Glomerular endothelial cell (primary cell): ENCODE measurements around the gene PHAF1. TPM values are rescaled to one million over a fixed set of nuclear protein-coding genes. Genes with fewer than 3 reads are reported as not detected.

Experiments used
- DNase-seq: peaks from one replicate; pipeline ENCODE4 v3.0.0-alpha.2; 2011; ENCODE audit warnings: low read depth, low spot score; ENCODE audit errors: extremely low read depth
- total RNA-seq: library from RNA; depleted of rRNA; stranded (reverse); fragments of >200 nt; gene quantifications from 2 replicates; pipeline ENCODE4 v1.2.3, GENCODE V29; 2015

Gene PHAF1
- total RNA-seq, 1 donor from 2014 or later = 23.6 TPM

DNA sequence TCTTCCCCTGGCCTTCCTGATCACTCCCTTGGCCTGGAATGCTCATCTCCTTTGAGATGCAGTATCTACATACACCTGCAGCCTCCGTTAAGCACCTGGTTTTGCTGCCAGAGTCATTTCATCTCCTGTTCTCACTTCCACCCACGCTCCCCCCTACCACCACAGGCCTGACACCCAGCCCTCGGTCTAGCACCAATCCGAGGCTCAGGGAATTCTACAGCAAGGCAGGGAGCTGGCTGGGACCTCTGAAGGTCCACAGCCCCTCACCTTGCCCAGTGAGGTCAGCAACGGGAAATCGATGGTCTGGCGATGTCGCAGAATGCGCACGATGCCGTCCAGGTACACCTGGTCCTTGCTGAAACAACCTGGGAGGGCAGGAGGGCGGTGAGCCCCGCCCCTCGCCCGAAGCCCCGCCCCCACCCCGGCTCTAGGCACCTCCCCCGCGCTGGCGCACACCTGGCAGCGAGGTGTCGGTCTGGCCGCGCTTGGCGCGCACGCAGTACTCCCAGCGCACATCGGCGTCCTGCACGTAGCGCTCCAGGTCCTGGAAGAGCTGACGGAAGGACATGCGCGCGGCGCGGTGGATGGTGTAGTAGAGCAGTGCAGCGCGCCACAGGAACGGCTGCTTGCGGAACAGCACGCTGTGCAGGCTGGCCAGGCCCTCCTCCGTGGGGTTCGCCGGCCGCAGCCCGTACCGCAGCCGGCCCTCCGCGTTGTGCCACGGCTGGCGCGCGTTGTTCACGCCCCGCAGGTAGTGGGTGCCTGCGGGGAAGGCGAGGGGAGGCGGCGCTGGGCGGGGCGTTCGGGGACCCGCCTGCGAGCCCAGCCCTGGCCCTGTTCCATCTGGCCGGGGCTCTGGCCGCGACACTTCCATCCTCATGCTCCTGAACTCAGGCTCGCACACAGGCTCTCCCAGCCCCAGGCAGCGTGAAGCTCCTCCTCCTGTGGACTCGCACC lies 68.3 kb downstream of the PHAF1 start:
- DNase-seq = no peak

DNA sequence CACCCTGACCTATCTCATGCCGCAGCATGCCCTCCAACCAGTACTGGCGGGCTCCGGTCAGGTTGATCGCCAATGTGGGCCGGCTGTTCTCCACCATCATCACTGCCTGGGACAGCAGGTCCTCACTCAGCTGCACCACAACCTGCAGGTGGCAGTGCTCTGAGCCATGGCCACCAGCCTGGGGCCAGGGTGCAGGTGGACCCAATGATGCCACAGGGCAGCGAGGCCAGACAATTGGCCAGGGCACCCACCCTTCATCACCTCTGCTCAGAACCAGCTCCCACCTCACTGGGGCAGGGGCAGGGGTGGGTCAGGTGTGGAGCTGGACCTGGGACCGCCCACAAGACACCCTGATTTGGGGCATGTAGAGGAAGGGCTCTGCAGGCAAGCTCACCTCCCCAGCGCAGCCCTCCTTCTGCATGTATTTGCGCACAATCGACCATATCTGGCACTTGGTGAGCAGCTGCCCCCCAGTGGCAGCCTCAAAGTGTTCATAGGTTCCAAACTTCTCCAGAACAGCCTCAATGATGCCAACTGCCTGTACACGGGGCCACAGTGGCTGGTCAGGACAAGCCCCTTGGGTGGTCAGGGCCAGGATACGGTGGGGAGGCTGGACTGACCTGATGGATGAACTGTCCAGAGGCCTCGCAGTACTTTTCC lies 69.8 kb downstream of the PHAF1 start:
- no peak for DNase-seq

DNA sequence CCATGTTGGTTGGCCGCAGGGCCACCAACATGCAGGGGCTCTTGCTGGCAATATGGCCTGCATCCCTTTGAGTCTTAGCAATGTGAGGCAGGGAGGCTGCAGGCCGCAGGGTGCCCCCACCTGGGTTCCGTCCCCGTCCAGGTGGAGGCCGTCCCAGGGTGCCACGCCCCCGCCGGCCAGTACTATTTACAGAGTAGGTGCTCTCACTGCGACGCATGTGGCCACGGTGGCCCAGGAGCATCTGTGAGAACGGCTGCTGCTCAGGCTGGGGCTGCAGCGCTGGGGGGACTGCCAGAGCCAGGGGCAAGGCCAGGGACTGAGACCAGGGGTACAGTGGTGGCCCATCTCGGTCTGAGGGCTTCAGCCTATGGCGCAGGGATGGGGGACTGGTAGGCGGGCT lies 70.4 kb downstream of the PHAF1 start:
- DNase-seq = no peak

DNA sequence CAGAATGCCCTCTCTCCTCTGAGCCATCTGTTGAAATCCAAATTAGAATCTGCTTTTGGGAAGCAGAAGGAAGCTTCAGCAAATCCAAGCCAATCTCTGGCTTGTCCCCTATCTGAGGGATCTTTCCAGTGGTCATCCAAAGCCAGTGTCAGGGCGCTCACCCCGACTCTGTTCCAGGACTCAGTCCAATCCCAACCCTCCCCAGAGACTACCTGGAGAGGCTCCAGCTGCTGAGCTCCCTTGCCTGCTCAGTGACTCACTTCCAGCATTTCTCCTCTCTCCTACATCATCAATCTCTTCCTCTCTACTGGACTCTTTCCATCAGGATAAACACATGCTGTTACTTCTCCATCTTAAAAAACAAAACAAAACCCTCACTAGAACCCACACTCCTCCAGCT lies 71.6 kb downstream of the PHAF1 start:
- DNase-seq = no peak

DNA sequence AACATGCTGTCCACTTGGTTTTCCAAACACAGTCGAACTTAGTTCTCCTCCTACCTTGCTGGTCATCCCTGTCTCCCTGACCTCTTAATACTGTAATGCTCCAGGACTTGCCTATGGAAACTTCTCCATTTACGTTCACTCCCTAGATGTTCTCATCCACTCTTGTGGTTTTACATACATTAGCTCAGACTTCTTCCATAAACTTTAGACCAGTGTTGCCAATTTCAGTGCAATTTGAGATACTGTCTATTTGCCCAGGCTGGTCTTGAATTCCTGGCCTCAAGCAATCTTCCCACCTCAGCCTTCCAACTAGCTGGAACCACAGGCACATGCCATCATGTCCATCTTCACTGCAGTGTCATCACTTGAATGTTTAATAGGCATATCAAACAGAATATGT lies 72.5 kb downstream of the PHAF1 start:
- DNase-seq = no peak

DNA sequence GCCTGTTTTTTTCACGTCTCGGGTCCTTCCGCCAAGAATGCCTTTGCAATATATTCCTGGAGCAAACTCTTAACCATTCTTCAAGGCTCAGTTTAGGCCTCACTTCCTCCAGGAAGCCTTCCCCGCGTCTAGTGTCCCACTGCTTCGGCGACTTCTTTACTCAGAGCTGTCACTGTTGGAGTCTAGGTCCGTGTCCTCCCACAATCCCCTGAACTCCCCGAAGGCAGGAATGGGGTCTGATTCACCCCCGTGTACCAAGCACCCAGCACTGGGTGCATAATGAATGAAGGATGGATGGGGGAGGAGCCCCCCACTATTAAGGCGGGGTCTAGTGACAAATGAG lies 73.5 kb downstream of the PHAF1 start:
- DNase-seq = no peak

DNA sequence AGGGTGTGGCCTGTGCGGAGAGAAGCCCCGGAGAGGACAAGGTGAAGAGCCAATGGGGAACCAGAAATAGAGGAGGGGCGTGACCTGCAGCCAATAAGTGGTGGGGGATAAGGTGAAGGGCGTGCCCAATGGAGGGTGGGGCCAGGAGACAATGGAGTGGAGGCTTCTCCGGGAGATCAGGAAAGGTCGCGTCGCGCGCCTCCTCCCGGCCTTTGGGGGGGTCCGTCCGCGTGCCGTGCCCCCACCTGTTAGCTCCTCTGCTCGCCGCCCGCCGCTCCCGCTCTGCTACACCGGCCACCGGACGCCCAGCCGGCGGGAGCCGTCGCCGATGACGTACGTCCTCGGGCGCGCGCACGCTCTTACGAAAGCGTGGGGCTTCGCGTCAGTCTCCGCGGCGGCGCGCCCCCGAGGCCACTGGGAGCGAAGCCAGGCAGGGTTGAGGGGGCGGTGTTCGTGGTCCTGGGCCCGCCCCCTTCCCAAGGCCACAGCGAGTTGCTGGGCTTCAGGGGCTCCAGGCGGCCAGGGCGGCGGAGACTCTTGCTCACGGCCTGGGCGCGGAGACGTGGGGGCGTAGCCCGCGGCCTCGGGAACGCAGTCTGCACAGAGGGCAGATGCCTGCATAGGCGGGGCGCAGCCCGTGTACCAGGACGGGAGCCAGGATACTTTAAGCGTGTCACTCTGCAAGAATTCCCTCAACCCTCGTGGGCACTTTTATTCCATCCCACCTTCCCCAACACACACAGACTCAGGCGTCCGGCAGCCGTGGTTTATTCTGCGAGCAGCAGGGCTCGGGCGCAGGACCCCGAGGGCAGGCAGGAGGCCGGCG lies 74.1 kb downstream of the PHAF1 start, which contains the start of gene MATCAP1:
MATCAP1 (minus strand) TSS at position 337 of the 826 bp plus-strand sequence. CDS start 3,353 bp downstream, outside the sequence.
- DNase-seq = peak; percentile 73

DNA sequence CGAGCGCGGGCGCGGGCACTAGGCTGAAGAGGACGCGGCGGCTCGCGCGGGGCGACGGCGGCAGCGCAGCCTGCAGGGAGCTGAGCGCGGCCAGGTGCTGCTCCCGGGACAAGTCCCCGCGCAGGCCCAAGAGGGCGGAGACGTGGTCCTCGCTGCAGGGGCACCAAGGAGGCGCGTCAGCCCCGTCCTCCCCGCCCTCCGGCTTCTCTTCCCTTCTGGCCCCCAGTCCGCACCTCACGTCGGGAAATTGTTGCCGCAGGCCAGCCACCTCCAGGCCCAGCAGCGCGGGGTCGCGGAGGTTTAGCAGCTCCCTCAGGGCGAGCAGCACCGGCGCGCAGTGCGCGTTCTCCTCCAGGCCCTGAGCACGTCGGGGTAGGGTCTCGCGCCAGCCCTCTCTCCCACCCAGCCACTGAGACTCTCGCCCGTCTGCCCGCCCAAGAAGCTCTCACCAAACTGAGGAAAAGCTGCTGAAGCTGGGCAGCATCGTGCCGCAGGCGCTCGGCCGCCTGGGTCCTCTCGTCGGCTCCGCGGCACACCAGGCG lies 74.8 kb downstream of the PHAF1 start:
- DNase-seq = no peak

DNA sequence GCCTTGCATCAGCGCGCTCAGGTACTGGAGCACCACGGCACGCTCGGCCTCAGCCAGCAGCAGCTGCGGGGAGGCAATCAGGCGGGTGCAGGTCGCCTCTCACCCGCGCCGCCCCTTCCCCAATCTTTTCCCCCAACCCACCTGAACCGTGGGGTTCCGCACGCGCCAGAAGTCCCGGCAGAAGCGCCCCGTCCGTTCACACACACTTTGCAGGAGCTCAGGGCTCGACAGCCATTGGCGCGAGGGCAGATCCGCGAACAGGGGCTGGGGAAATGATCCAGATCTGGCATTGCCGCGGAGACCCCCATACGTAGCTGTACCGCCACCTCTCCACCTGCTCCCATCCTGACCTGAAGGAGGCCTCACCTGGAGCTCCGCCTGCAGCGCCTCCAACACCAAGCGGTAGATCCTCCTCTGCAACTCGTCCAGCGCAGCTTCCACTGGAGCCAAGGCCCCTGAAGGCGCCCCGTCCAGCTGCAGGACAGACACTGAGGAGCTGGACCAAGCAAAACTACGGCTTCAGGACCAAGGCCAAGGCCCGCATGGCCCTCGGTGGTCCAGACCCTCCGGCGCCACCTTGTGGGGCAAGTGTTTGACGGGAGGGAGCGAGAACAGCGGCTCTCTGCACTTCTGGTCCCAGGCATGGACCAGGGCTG lies 75.4 kb downstream of the PHAF1 start:
- no peak for DNase-seq

DNA sequence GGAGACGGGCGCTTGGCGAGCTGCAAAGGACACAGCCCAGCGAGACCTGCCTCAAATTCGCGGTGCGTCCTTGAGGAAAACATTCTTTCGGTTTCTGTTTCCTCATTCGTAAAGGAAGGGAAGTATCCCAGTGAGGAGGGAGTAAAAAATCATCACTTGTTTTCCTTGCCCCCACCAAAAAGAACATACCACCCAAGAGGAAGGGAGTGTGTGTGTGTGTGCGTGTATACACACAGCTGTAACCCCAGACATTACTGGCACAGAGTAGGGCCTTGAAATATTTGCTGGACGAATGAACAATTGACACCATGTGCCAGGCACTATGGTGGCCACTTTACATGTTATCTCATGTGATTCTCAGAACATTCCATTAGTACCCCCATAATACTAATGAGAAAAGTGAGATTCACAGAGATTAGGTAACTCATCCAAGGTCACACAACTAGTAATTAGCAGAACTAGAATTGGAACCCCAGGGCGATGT lies 76.0 kb downstream of the PHAF1 start:
- no peak for DNase-seq

DNA sequence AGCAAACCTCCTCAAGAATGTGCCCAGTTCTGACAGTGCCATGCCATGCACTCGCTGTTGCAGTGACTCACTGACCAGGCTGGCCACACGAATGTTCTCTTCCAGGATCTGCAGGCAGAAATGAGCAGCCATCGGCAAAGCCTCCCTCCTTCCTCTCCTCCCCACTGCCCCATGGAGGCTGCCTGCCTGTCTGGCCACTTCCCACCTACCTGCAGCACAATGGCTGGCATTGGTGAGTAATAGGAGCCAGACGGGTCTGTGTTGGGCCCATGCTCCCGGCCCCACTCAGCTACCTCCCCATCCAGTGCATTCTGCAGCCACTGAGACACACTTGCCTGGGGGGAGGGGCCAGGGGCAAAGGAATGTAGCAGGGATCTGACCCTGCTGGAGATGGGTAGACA lies 76.8 kb downstream of the PHAF1 start:
- DNase-seq = no peak

DNA sequence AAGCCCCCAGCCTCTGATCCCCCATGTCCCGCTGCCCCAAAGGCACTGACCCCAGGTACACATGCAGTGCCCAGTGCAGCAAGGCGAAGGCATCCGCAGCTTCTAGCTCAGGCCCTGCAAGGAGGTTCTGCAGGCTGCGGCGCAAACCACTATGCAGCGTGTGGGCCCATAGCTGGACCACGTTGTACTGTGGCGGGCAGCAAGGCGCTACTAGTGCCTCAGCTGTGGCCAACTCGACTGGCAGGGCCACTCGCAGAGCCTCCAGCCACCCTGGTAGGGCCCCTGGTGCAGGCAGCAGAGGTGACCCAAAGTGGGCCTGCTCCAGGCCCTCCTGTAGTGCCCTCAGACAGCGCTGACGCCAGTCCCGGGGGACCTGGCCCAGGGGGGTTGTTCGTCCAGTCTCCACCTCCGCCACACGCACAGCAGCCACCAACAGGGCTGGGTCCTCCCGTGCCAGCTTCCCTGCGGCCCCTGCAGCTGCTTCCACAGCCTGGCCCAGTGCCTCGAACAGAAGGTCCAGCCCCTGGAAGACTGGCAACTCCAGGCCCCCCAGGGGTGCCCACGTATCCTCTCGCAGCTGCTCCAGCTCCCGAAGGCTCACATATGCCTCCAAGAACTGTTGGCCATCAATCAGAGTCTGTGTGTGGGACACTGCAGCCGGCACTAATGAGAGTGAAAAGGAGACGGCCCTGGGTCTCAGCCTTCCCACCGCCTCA lies 77.6 kb downstream of the PHAF1 start:
- no peak for DNase-seq

DNA sequence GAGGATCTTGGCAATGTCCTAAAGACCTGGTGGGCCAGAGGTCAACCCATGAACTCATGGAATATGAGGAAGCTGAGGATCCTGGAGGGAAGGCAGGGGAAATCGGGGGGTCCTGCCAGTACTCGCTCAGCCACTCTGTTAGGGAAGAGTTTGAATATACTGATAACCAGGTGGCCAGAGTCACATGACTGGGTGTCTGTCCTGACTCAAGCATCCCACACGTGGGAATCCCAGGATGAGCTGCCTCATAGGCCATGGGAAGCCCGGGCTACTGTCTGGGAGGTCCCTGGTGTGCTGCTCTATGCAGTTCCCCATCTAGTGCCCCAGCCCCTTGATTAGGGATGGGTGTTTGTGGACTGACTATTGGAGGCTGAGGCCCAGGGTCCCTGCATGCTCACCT lies 78.6 kb downstream of the PHAF1 start:
- no peak for DNase-seq

DNA sequence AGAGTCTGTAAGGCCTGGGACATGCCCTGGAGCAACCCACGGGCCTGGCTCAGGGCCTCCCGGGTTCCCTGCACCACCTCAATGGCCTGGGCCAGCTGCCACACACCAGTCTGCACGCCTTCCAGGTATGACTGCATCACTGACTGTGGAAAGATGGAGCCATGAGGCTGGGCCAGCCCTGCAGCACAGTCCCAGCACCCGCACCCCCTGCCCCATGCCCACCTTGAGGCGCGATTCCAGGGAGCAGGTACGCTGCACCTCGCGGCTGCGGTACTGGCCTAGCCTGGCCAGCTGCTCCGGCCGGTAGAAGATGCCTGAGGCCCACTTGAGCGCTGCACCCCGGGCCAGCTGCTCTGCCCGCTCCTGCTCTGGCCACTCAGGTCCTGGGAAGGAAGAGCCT lies 79.1 kb downstream of the PHAF1 start:
- no peak for DNase-seq

DNA sequence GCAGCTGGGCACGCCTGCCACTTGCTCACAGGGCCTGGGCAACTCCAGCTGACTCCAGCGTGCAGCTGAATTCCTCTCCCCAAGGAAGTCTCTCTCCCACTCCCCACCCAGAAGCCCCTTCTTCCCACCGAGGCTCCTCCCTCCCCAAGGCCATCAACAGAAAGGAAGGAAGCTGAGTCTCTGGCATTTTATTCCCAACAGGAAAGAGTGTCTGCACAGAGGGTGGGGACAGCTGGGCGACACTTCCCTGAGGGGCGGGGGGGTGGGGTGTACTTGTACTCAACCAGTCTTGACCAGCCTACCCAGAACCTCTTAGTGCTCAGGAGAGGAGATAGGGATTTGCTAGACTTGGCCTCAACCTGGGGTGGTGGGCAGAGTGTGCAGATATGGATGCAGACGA lies 80.3 kb downstream of the PHAF1 start, which contains the start of gene EXOC3L1:
EXOC3L1 (minus strand) TSS at position 96 of the 400 bp plus-strand sequence. CDS start 460 bp downstream, outside the sequence.
- no peak for DNase-seq

DNA sequence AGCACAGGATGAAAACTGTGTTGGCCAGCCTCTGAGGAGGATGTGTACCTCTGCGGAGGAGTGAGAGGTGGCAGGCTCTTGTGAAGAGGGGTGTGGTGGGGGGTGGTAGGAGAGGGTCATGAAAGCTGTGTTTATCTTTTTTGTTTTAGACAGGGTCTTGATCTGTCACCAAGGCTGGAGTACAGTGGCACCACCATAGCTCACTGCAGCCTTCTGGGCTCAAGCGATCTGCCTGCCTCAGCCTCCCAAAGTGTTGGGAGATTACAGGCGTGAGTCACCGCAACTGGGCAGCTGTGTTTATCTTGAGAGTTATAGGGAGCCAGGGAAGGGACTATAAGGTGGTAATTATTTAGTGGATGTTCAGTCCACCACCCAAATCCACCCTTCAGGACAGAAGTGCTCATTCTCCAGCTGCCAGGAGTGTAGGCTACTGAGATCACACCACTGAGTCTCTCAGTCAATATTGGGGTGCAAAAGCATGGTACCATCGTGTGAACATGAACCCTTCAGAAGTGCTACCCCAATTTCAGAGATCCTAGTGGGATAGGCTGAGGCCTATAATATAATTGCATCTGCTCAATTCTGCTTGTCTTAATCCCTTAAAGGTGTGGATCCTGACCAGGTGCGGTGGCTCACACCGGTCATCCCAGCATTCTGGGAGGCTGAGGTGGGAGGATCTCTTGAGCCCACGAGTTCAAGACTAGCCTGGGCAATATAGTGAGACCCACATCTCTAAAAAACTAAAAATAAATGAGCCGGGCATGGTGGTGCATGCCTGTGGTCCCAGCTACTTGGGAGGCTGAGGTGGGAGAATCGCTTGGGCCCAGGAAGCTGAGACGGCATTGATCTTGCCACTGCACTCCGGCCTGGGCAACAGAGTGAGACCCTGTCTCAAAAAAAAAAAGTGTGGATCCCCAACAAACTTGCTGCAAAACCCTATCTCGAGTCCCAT lies 81.0 kb downstream of the PHAF1 start:
- no peak for DNase-seq

DNA sequence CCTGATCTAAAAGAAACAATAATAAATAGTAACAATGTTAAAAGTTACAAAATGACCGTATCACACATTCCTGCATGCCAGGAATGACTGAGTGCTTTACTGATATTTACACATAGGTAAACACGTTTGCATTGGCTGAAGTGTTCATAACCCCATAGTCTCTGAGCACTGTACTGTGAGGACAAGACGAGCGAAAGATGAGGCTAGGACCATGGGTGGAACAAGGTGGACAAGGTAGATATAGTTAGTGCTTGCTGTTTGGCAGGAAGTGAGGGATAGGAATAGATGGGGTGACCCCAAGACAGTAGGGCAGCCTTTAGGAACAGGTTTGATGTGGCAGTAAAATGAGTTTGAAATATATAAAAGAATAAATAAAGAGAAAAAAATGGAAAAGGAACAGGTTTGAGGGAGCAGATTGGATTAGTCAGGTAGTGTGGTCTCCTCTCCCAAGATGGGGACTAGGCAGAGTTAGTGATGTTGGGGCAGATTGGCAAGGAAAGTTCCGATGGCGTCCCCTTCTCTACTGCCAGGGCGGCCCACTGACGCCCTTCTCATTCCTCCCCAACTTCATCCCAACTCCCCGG lies 81.8 kb downstream of the PHAF1 start:
- DNase-seq = no peak
